GM12878 (cell line): ENCODE data around the gene ZNF202. TPM values are rescaled to one million over a fixed set of nuclear protein-coding genes. Genes with fewer than 3 reads are reported as not detected.

Experiments used
- ATAC-seq: fragments of 200-7000 bp; cut with Tn5 transposase; 3 replicates; pipeline ENCODE4 v1.9.1; 2020; ENCODE audit warnings: mild to moderate bottlenecking, moderate library complexity
- BruUV-seq: library from RNA; stranded (reverse); fragments of 400-500 nt; replicated peaks from 2 replicates; lab custom pipeline; 2021; lab: Mats Ljungman, UMichigan
- CTCF ChIA-PET: fragments of 300-600 bp; sonication (Branson Sonifier 250); formaldehyde crosslinking; extraction: SDS; loops from one replicate; lab custom pipeline; 2021; ENCODE audit warnings: inconsistent platforms; lab: Yijun Ruan, JAX
- POLR2A ChIA-PET: fragments of 350-600 bp; formaldehyde crosslinking; extraction: SDS; loops from one replicate; lab custom pipeline; 2021; ENCODE audit warnings: inconsistent platforms; lab: Charles Lee
- RAD21 ChIA-PET: fragments of 300-600 bp; sonication (Branson Sonifier 250); formaldehyde crosslinking; loops from one replicate; lab custom pipeline; 2023; ENCODE audit warnings: antibody characterized with exemption; ENCODE audit not compliant: unreplicated experiment; lab: Charles Lee
- SMC1A ChIA-PET: fragments of 300-600 bp; sonication (Branson Sonifier 250); formaldehyde crosslinking; loops from one replicate; lab custom pipeline; 2023; ENCODE audit not compliant: unreplicated experiment, uncharacterized antibody; lab: Charles Lee
- DNase-seq: peaks from one replicate; pipeline ENCODE4 v3.0.0-alpha.2; 2011; ENCODE audit warnings: low read depth, low spot score
- FAIRE-seq: peaks from 3 replicates; lab custom pipeline; 2011; peaks lifted over from hg19 to GRCh38; lab: Jason Lieb, UNC
- H2AFZ ChIP-seq: 2 replicates; pipeline ENCODE4 v1.6.0; 2011; ENCODE audit warnings: low read depth, low read length, control low read depth; ENCODE audit not compliant: control insufficient read depth
- H3K27ac ChIP-seq: 2 replicates; pipeline ENCODE4 v1.5.1; 2011; ENCODE audit warnings: control low read depth; ENCODE audit not compliant: control insufficient read depth, insufficient read depth
- H3K27me3 ChIP-seq, 2 experiments: replicated peaks in 1 of 2; 2 replicates each; pipeline versions ENCODE4 v1.6.0 to v1.6.1; 2011; ENCODE audit warnings: low read length in 1 of 2; ENCODE audit not compliant: control insufficient read depth in 2 of 2, insufficient read depth in 2 of 2
- H3K36me3 ChIP-seq, 2 experiments: 2 replicates each; pipeline ENCODE4 v1.5.1; 2011; ENCODE audit warnings: low read length in 1 of 2; ENCODE audit not compliant: control insufficient read depth in 2 of 2, insufficient read depth in 2 of 2
- H3K4me1 ChIP-seq: 2 replicates; pipeline ENCODE4 v1.6.1; 2011; ENCODE audit warnings: mild to moderate bottlenecking, low read length, moderate library complexity, mixed read lengths; ENCODE audit not compliant: control insufficient read depth, insufficient read depth
- H3K4me2 ChIP-seq: 2 replicates; pipeline ENCODE4 v1.6.0; 2011; ENCODE audit warnings: control low read depth; ENCODE audit not compliant: control insufficient read depth, insufficient read depth
- H3K4me3 ChIP-seq: fragments of 200-600 bp; sonication (generic); 2 replicates; pipeline ENCODE4 v1.5.1; 2016
- H3K79me2 ChIP-seq: 2 replicates; pipeline ENCODE4 v1.6.0; 2011; ENCODE audit warnings: low read length; ENCODE audit not compliant: control insufficient read depth, insufficient read depth
- H3K9ac ChIP-seq: 2 replicates; pipeline ENCODE4 v1.8.0; 2011; ENCODE audit warnings: low read length, control low read depth, mixed read lengths; ENCODE audit not compliant: control insufficient read depth, insufficient read depth
- H3K9me3 ChIP-seq: replicated peaks from 3 replicates; pipeline ENCODE4 v1.5.1; 2011; ENCODE audit warnings: mild to moderate bottlenecking, low read length; ENCODE audit not compliant: control insufficient read depth, insufficient read depth
- H4K20me1 ChIP-seq: 2 replicates; pipeline ENCODE4 v1.6.0; 2011; ENCODE audit not compliant: control insufficient read depth, insufficient read depth
- BHLHE40 ChIP-seq, 2 experiments: fragments of 450-650 bp in 1 of 2; IDR thresholded peaks; 2 replicates each; pipeline ENCODE4 v1.6.1; 2011 to 2017; ENCODE audit warnings: low read depth in 2 of 2, borderline replicate concordance in 1 of 2, improper control_type of control experiment in 1 of 2, low read length in 1 of 2, mild to moderate bottlenecking in 1 of 2
- BMI1 ChIP-seq: fragments of 450-650 bp; IDR thresholded peaks from 2 replicates; pipeline ENCODE4 v1.6.1; 2016; ENCODE audit warnings: mild to moderate bottlenecking, moderate library complexity, borderline replicate concordance
- FOXK2 ChIP-seq: fragments of 450-650 bp; IDR thresholded peaks from 2 replicates; pipeline ENCODE4 v1.6.1; 2017; ENCODE audit warnings: mild to moderate bottlenecking, moderate library complexity
- GATAD2B ChIP-seq: fragments of 450-650 bp; conservative IDR thresholded peaks from 2 replicates; pipeline ENCODE4 v1.6.1; 2017; ENCODE audit warnings: low read depth, mild to moderate bottlenecking, moderate library complexity
- HCFC1 ChIP-seq: fragments of 150-350 bp; IDR thresholded peaks from 2 replicates; pipeline ENCODE4 v1.6.1; 2014; ENCODE audit warnings: low read length
- HDAC2 ChIP-seq: fragments of 200-600 bp; sonication (generic); IDR thresholded peaks from 2 replicates; pipeline ENCODE4 v1.6.1; 2017
- IRF3 ChIP-seq: fragments of 450-650 bp; IDR thresholded peaks from 2 replicates; pipeline ENCODE4 v1.6.1; 2014; ENCODE audit warnings: mild to moderate bottlenecking
- NRF1 ChIP-seq: conservative IDR thresholded peaks from 2 replicates; pipeline ENCODE4 v1.6.1; 2011; ENCODE audit warnings: mild to moderate bottlenecking, low read depth, low read length, improper control_type of control experiment
- PRDM15 ChIP-seq: fragments of 450-650 bp; formaldehyde crosslinking; IDR thresholded peaks from 2 replicates; pipeline ENCODE4 v1.4.0; 2020; ENCODE audit warnings: mild to moderate bottlenecking, moderate library complexity
- RELA ChIP-seq: fragments of 450-650 bp; IDR thresholded peaks from 2 replicates; pipeline ENCODE4 v1.8.0; 2014; ENCODE audit warnings: borderline replicate concordance; ENCODE audit not compliant: partially characterized antibody
- RUNX3 ChIP-seq: IDR thresholded peaks from 2 replicates; pipeline ENCODE4 v1.6.1; 2012; ENCODE audit warnings: low read length, inconsistent platforms
- SPI1 ChIP-seq: IDR thresholded peaks from 2 replicates; pipeline ENCODE4 v1.6.1; 2011; ENCODE audit warnings: low read depth, mild to moderate bottlenecking, low read length, moderate library complexity, borderline replicate concordance; ENCODE audit not compliant: insufficient read depth
- ZBTB40 ChIP-seq: fragments of 450-650 bp; IDR thresholded peaks from 2 replicates; pipeline ENCODE4 v1.6.1; 2016; ENCODE audit warnings: mild to moderate bottlenecking, moderate library complexity, borderline replicate concordance
- ZNF622 ChIP-seq: fragments of 450-650 bp; IDR thresholded peaks from 2 replicates; pipeline ENCODE4 v1.6.1; 2017; ENCODE audit warnings: mild to moderate bottlenecking, inconsistent platforms
- WGBS: methylation state at CpG from one replicate; pipeline ENCODE4 v1.1.6; 2016; ENCODE audit warnings: low lambda C conversion rate; ENCODE audit not compliant: insufficient replicate concordance, insufficient coverage; ENCODE audit errors: missing lambda C conversion rate; 5-methylcytosine and 5-hydroxymethylcytosine counted together
- in situ Hi-C: fragments of 300-500 bp; cut with MboI; formaldehyde crosslinking; loops from 9 replicates; pipeline ENCODE4 v1.14.3; 2018; ENCODE audit warnings: mixed read lengths
- intact Hi-C: fragments of 100-400 bp; cut with micrococcal nuclease; formaldehyde crosslinking; loops from one replicate; pipeline ENCODE4 v1.14.2; 2022; ENCODE audit not compliant: unreplicated experiment
- polyA plus RNA-seq, 11 experiments: library from polyadenylated mRNA; depleted of rRNA in 4 of 11; unstranded in 6 of 11; stranded (reverse) in 5 of 11; fragments of >200 nt; fragmentation: Nextera tagmentation in 4 of 11; fragmentation: Illumina TruSeq in 1 of 11; extraction: Ambion mirVana in 4 of 11; extraction: Trizol in 1 of 11; gene quantifications; 1 replicate in 1 of 11; 2 replicates in 10 of 11; pipeline versions ENCODE4 v1.2.1 to v1.2.3, GENCODE V29; 2011 to 2016; ENCODE audit warnings: inconsistent platforms in 2 of 11, missing spikeins in 2 of 11, low read depth in 1 of 11
- total RNA-seq, 4 experiments: library from RNA; depleted of rRNA in 3 of 4; stranded (reverse); fragments of >200 nt in 3 of 4; fragmentation: Illumina TruSeq in 1 of 4; extraction: Trizol in 1 of 4; gene quantifications; 2 replicates each; pipeline versions ENCODE4 v1.2.1 to v1.2.3, GENCODE V29; 2013 to 2021

The ZNF202 gene
- total and polyA plus RNA-seq, 10 of the 15 experiments (the other 5 are each of a cell fraction or from before 2014, with no cell fraction given): 2.6 to 13.6 (median 12.2) TPM

GRCh38 chr11:123725995-123726655 lies 15.3 kb downstream of the ZNF202 start:
- SMC1A ChIA-PET: interaction anchor here (0.9 kb wide), 1 partner anchor 15 kb away, joined by 3 read pairs; no protein-coding TSS in a partner anchor
- CTCF ChIA-PET: interaction anchor here (1.6 kb wide), 1 partner anchor 10 kb away, joined by 3 read pairs; no protein-coding TSS in a partner anchor
- H3K36me3 ChIP-seq: peaks cover 15 to 36% of the 10 kb centered on the region in 2 experiments
- no peak overlapping the region for H3K9ac ChIP-seq
- no peak overlapping the region for H3K4me3 ChIP-seq
- WGBS: 98% methylated on average over 23 of the region's 23 CpGs
- no peak overlapping the region for H3K27ac ChIP-seq
- BruUV-seq: no TSS peak
- no peak for ATAC-seq
- no peaks in the 10 kb centered on the region for H3K79me2 ChIP-seq
- H3K9me3 ChIP-seq: no peaks in the 10 kb centered on the region; the same call in 2 of the 3 replicates
- no peaks in the 10 kb centered on the region for H3K4me1 ChIP-seq
- RAD21 ChIA-PET: no interaction called here
- in situ Hi-C loops: no loop called here
- intact Hi-C loops: no loop called here
- H2AFZ ChIP-seq: no peak overlapping the region
- H4K20me1 ChIP-seq: no peaks in the 10 kb centered on the region
- no peak overlapping the region for H3K4me2 ChIP-seq
- no peak for DNase-seq
- no peak for FAIRE-seq
- POLR2A ChIA-PET: no interaction called here
- H3K27me3 ChIP-seq: no peaks in the 10 kb centered on the region
- TF ChIP-seq HDAC2: no peak
- TF ChIP-seq BHLHE40 (IDR thresholded peaks at IDR 0.05; ENCODE audit: borderline replicate concordance in 1 of 2, low read depth in 2 of 2, low read length in 1 of 2): no peak
- no peak for TF ChIP-seq RUNX3
- no peak for TF ChIP-seq RELA
- TF ChIP-seq ZBTB40: no peak
- no peak for TF ChIP-seq SPI1
- TF ChIP-seq GATAD2B: no peak
- no peak for TF ChIP-seq HCFC1
- TF ChIP-seq BMI1: no peak
- no peak for TF ChIP-seq NRF1
- no peak for TF ChIP-seq ZNF622
- TF ChIP-seq IRF3: no peak
- no peak for TF ChIP-seq PRDM15 (CRISPR knock-in tag)
- no peak for TF ChIP-seq FOXK2
